ENCODE measurements around the gene RTKN. TPM values are rescaled to one million over a fixed set of nuclear protein-coding genes. Genes with fewer than 3 reads are reported as not detected.

Gene RTKN, protein sequence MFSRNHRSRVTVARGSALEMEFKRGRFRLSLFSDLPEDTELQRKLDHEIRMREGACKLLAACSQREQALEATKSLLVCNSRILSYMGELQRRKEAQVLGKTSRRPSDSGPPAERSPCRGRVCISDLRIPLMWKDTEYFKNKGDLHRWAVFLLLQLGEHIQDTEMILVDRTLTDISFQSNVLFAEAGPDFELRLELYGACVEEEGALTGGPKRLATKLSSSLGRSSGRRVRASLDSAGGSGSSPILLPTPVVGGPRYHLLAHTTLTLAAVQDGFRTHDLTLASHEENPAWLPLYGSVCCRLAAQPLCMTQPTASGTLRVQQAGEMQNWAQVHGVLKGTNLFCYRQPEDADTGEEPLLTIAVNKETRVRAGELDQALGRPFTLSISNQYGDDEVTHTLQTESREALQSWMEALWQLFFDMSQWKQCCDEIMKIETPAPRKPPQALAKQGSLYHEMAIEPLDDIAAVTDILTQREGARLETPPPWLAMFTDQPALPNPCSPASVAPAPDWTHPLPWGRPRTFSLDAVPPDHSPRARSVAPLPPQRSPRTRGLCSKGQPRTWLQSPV
- total RNA-seq = 55.7 TPM

DNA sequence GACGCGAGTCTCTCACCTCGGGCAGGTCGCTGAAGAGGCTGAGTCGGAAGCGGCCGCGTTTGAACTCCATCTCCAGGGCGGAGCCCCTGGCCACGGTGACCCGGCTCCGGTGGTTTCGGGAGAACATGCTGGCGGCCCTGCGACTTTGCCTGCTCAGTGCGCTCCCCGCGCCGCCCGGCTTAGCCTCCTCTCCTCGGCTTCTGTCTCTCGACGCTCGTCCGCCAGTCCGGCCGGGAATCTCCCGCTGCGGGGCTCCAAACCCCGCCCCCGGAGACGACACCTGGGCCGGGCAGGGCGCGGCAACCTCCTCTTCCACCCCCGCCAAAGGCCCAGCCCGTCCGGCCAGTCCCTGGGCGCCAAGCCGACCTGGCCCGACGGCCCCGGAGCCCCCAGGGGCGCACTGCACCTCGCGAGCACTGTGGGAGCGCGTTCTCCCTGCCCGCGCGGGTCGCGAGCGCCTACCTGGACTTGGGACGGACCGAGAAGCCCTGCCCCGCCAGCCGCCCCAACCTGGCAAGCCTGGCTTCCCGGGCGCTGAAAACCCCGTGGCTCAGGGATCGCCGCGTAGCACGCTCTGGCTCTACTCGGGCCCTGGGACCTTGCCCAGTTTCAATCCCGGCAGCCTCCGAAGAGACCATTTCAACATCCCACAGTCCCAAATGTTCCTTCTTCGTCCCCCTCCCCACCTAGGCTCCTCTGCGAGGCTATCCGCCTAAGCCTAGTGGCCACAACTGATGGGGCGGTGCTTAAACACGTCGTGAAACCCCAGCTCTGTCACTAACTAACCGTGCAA, at the start of gene RTKN:
Gene RTKN (minus strand): TSS at position 248 of the 793 bp plus-strand sequence. CDS start 121 bp downstream, at position 127.

DNA sequence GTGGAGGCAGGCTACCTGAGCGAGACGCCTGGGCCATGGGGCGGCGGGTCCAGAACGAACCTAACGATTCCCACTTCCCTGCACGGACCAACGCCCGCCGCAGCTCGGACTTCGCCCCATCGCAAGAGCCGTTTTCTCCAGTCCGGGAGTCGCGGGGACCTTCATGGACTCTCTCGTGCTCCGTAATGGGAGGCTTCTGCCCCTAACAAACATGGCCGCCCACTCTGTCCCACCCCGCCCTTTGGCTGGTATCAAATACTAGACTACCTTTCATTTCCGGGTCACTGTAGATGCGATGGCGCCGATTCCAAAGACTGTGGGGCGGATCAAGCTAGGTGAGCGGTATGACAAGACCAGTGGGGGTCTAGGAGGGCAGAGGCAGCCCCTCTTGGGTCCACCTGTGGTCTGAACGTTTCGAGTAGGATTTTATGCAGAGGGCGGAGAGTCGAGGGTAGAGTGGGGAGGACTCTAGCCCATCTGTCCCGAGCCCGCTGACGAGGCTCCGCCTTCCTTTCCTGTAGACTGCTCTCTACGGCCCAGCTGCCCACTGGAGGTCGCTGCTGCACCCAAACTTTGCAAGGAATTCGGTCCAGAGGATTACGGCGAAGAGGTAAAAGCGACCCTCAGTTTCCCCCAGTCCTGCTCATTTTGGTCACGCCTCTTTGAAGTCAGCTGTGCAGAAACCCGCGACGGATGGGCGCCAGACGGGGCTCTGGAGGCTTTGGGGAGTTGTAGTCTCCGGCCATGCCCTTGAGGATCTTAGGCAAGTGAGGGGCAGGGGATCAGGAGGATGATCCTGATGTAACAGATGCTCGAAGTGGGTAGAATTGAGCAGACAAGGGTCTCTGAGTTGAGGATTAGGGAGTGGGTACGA, 41.3 kb upstream of the RTKN start, which contains the start of the genes CCDC142 and TTC31:
Gene CCDC142 (minus strand): TSS at position 198 of the 874 bp plus-strand sequence. CDS start 161 bp downstream, at position 37.
Gene TTC31 (plus strand): TSS at position 281 of the 874 bp plus-strand sequence. CDS start 15 bp downstream, at position 296.

DNA sequence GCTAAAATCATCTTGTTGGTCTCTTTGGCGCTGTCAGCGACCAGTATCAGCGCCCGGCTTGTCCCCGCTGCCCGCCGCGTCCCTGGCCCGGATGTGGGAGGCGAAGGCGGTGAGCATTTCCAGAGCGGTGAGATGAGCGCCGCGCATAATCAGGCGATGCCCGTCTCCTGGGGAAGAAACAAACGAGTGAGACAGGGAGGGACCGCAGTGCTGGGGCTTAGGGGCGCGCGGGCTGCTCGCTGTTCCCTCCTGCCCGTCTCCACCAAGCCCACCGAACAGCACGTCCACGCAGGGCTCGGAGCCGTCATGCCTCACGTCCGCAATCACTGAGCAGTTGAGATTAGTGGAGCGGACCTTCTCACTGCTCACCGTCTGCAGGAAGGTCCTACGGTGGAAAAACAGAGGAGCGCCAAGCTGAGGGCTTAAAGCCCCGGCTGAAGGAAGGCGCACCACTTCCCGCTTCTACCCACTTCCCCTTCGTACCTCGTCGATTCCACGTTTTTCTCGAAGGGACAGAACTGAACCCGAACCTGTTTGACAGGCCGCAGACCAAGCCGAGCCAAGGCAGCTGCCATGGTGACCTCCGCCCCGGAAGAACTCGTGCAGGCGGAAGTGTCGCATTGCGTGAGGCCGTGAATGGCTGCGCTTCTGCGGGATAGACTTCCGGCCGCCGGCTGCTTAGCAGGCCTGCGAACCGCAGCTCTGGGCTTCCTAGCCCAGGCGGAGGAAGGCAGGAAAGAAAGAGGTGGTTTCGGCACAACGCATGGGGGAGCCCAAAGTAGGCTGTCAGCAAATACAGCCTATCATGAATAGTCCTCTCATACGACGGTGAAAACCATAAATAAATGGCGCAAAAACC, 30.6 kb upstream of the RTKN start, which contains the start of gene MRPL53:
Gene MRPL53 (minus strand): TSS at position 595 of the 859 bp plus-strand sequence. CDS start 20 bp downstream, at position 575.

DNA sequence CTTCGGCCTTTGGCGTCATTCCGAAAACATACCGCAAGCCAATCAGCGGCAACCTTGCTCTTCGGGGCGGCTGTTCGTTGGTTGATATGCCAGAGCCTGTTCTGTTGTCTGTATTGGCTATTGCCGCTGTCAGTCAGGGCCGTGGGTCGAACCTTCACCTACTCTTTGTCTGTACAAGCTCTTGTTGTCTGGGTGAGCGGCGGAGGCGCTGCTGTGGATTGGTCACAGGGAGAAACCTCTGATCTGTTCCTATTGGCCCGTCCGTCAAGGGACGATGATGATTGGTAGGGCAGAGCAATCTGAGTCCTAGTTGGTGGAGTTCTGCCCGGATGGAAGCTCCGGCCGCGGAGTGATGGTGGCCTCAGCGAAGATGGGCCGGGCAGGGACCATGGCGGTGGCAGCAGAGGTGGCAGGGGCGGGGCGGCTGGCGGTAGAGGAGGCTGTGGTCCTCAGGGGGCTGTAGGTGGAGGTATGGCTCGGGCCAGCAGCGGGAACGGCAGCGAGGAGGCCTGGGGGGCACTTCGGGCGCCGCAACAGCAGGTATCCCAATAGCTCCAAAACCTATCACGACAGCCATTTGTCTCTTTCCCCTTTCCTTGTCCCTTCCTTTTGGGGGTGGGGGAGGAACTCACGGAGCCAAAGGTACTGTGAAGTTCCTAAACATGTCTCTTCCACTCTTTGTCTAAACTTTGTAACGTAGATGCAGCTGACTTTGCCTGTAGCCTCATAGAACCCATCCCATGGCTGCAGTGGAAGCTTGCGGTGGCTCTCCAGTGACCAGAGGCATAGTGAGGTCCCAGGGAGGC, 16.6 kb upstream of the RTKN start, which contains the start of gene WBP1:
Gene WBP1 (plus strand): TSS at position 307 of the 806 bp plus-strand sequence. CDS start 165 bp downstream, at position 472.

DNA sequence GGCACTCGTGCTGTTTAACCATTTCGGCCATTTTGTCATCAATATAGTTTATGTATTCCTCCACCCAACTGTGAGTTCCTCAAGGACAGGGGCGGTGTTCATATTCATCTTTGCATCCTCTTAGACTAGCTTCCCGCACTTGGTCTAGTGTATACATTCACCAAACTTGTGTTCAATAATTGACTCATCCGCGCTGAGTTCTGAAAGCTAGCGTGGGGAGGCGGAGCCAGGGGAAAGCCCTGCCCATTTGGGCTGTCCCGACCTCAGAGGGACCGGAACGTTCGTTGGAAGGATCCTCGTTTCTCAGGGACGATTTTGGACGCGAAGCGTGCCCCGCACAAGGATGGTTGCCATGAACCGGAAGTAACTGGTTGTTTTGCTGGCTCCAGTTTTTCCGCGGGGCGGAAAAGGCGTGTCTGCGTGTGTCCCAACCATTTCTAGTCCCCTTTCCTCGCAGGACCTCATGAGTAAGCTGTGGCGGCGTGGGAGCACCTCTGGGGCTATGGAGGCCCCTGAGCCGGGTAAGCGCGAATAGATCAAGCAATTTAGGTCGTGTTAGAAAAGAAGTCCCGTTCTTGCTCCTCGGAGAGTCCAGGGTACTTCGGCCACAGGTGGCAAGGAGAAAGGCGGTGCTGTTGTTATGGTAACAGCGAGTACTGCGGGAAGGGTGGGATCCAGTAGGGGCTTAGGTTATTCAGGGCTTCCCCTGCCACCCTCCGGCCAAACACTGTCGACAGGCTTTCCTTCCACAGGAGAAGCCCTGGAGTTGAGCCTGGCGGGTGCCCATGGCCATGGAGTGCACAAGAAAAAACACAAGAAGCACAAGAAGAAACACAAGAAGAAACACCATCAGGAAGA, 13.1 kb upstream of the RTKN start, which contains the start of gene INO80B:
Gene INO80B (plus strand): TSS at position 434 of the 858 bp plus-strand sequence. CDS start 30 bp downstream, at position 464.

DNA sequence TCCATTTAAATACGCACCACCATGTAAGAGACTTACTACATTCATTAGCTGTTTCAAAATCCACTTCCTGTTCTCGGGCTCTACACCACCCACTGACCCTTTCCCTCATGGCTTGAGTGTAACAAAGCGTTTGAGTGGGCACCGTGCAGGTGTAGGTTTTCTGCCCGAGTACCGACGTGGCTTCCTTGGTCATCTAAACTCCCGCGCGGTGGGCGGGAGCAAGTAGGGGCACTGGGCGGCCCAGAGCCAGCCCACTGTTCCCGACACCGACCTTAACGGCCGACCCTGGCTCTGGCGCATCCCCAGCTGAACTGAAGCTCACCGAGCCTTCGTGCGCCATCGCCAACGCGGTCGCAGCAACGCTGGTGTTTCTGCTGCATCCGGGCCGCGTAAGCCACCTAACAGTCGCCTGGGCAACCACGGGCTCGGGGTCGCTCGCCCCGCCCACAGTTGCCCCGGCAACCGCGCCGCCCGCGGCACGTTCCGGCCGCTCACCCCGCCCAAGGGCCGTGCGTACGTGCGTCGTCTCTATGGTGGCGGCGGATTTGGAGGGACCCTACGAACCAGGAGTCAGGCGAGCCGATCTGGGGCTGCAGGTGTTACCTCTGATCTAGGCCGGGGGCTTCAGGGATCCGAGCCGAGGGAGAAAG, 20.4 kb downstream of the RTKN start, which contains the start of the genes C2orf81 and WDR54:
Gene C2orf81 (minus strand): TSS at position 399 of the 650 bp plus-strand sequence. CDS start 59 bp downstream, at position 340.
Gene WDR54 (plus strand): TSS at position 510 of the 650 bp plus-strand sequence. CDS start 424 bp downstream, outside the sequence.

DNA sequence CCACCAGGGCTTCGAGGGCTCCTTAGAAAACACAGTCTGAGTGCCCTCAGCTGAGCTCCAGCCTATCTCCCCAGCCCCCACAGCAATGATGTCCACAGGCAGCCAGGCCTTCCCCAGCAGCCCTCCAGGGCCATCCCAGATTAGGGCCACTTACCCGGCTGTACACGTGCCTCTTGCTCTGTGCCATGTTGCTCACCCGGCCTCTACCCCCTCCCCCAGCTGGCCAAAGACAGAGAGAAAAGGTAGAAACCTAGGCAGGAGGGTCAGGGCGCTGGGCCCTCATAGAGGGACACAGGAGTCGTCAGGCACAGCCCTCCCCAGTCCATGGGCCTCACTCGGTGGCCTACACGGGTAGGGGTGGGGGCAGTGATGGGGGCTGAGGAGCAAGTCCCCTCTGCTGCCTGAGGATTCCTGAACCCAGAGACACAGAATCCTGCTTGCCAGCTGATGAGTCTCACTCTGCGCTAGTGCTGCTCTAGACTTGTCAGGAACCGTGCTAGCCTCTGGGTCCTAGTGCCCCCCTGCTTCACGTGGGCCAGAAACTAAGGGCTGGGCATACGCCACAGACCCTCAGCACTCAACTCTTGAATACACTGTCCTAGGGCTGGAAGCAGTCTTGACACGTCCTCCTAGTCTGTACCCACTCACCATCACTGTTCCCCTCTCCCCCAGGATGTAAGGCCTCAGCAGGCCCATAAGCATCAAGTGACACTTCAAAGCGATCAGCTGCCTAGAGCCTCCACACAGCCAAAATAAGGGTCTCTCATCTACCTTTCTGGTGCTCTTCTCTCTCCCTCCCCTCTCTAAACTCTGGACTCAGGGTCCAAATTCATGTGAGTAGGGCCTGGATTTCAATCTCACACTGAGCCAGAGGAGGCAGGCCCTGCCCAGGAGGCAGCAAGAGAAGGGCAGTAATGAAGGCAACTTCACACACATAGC, 61.6 kb downstream of the RTKN start, which contains the start of gene DCTN1:
Gene DCTN1 (minus strand): TSS at position 461 of the 939 bp plus-strand sequence. CDS start 274 bp downstream, at position 187.

Other genes with a start within 250 kb of the RTKN start
- 14.2 TPM for gene MTHFD2, start 243.3 kb downstream of the RTKN start, total RNA-seq
- gene SLC4A5, start 98.5 kb downstream of the RTKN start, total RNA-seq = 8.4 TPM
- 111 TPM for gene DCTN1, start 61.6 kb downstream of the RTKN start, total RNA-seq
- gene C2orf81, start 20.3 kb downstream of the RTKN start, total RNA-seq = 3.7 TPM
- gene WDR54, start 20.2 kb downstream of the RTKN start, total RNA-seq = 20.8 TPM
- 22.7 TPM for gene INO80B, start 13.2 kb upstream of the RTKN start, total RNA-seq
- gene WBP1, start 16.5 kb upstream of the RTKN start, total RNA-seq = 59.0 TPM
- gene MOGS, start 23.4 kb upstream of the RTKN start, total RNA-seq = 48.1 TPM
- 38.5 TPM for gene MRPL53, start 30.7 kb upstream of the RTKN start, total RNA-seq
- gene CCDC142, start 41.1 kb upstream of the RTKN start, total RNA-seq = 31.2 TPM
- 28.2 TPM for gene TTC31, start 41.1 kb upstream of the RTKN start, total RNA-seq
- 1.1 TPM for gene LBX2, start 57.7 kb upstream of the RTKN start, total RNA-seq
- gene PCGF1, start 65.8 kb upstream of the RTKN start, total RNA-seq = 8.9 TPM
- not detected for gene TLX2, start 72.5 kb upstream of the RTKN start, total RNA-seq
- gene DQX1, start 84.3 kb upstream of the RTKN start, total RNA-seq = not detected
- 68.7 TPM for gene AUP1, start 87.8 kb upstream of the RTKN start, total RNA-seq
- 33.0 TPM for gene HTRA2, start 88.0 kb upstream of the RTKN start, total RNA-seq
- gene LOXL3, start 112.0 kb upstream of the RTKN start, total RNA-seq = 10.0 TPM
- 10.5 TPM for gene DOK1, start 112.8 kb upstream of the RTKN start, total RNA-seq
- 0.47 TPM for gene M1AP, start 206.4 kb upstream of the RTKN start, total RNA-seq
- 4.0 TPM for gene SEMA4F, start 212.3 kb upstream of the RTKN start, total RNA-seq